Suppressor macrophage treated with lipopolysaccharide for 4 hours (primary cell): ENCODE results near the gene ITGA1.

ENCODE experiments used
- DNase-seq: peaks from one replicate; pipeline ENCODE4 v3.0.0-alpha.2; 2020

Gene ITGA1

DNA sequence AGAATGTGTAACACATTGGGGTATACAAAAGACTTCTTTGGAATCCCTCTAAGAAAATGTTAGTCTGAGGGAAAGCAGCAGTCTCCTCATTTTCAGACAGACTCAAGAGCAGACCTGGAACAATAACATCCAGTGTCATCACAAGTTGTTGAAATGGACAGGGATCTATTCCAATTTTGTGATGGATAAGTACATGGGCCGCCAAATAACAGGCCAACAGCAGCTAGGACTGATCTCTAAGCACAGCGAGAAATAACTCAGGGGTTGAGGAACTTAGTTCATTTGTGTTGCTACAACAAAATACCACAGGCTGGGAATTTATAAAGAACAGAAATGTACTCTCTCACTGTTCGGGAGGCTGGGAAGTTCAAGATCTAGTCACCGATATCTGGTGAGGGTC lies 193.8 kb downstream of the ITGA1 start:
- DNase-seq = no peak

DNA sequence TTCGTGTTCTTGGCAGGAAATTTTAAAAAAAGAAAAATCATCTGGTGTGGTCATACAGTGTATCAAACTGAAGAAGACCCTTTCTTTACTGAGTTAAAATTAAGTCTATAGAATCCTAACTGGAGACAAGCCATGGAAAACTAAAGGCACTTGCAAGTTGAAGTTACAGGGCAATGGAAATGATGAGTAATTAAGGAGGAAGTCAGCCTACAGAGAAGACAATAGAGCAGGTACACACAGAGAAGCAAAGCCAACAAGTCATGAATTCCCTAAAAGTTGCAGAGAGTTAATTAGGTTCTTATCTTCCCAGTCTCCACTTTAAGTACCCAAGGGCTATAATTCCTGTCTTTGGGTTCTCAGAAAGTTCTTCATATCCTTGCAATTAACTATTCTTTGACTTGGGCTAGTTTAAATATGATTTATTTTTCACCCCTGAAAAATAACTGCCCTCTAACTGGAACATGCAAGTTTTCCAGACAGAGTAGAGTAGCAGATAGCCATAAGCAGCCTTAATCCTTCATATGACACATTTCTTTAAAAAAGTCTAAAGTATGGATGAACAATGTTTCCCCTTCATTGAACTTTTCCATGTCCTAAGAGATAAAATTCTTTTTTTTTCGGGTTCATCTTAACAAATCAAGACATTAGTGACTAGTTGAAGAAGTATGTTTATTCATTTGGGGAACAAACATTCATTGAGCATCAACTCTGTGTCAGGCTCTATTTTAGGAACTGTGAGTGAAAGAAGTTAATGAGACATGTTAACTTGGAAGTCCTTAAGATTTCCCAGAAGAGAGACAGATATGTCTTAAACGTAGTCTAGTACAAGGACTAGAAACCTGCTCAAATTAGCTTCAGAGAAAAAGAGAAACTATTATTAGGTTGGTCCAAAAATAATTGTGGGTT lies 196.3 kb downstream of the ITGA1 start:
- no peak for DNase-seq

DNA sequence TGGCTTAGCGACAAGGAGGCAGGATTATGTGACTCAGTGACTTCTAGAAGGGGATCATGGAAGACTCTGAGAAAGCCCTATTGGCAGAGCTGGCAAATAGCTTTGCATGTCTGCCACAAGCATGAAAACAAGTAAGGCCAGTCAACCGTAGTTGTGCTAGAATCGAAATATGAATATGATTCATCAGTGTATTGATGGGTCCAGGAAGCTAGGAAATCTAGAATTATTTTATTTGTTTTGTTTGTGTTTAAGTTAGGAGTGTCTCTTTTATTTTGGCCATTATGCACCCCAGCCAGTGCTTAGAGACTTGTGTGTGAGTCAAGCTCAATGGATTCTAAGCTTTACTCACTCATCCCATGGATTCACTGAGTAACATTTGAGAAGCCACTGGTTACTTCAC lies 197.6 kb downstream of the ITGA1 start:
- no peak for DNase-seq

DNA sequence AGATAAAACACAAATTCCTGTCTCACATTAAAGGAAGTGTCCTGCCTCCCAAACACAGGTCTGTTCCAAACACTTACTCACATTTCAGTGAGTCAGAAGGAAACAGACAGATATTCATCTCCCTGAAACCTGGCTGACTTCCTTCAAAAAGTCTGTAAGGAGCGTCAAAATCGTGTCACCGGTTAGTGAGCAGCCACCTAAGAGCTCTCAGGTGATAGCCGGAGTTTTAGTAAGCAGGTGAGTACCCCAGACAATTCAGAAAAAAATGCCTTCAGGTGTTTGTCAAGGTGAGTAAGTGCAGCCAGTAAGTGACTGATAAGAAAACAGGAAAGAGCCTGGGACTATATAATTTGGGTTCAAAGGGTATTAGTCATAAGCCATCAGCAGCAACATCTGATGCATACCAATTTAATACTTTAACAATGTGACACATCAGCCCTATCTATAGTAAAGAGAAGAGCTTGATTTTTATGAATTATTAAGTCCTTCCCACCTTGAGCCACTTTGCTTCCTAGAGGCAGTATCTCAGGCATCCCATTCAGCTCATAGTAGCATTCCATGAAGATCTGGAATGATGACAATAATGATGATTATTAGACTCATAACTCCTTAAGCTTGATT lies 200.1 kb downstream of the ITGA1 start:
- DNase-seq = no peak

DNA sequence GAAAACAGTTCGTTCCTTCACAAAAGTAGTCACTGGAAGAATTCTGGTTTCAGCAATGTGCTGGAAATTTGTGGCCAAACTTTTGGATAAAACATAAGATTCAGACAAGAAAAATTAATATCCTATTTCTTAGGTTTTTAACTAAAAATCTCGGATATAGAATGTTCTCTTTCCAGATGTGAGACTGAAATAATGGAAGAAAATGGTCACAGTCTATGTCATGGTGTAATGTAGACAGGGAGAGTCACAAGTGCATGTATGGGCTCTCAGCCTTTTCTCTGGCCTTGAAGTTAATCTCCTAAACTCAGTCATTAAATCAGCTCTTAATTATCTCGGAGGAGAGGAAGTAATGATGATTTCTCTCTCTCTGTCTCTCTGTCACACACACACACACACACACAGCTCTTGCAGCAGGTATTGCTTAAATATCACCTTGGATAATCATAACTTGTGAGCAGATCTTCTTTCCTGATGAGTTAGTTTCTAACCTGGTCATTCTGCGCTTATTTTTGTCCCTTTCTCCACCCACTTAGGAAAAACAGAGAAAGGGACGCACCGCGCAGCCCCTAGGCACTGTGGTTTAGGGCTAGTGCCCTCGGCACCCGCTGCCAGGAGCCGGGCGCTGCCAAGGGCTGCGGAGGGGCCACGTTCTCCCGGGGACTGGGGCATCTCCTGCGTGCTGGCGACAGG lies 200.8 kb downstream of the ITGA1 start:
- no peak for DNase-seq

DNA sequence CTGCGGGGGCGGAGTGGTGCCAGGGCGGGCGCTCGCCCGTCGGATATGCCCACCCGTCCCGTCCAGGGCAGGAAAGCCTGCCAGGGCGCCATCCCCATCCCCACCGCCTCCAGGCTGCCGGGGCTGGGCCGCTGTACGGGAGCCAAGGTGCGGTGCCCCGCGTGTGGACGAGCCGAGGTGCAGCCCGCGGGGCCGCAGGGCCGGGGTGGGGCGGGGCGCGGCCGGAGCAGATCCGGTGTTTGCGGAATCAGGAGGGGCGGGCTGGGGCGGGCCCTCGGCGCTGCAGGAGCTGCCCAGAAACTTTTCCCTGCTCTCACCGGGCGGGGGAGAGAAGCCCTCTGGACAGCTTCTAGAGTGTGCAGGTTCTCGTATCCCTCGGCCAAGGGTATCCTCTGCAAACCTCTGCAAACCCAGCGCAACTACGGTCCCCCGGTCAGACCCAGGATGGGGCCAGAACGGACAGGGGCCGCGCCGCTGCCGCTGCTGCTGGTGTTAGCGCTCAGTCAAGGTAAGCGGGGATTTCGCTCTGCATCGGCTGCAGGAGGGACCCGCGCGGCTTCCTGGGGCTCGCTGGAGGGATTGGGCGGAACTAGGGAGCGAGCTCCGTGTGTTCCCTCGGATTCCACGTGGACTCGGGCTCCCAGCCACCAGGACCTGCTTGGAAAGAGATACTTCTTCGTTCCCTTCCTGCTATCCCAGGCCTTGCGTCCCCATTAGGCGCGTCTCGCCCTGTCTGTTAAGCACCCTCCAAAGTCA lies 201.5 kb downstream of the ITGA1 start, which contains the start of gene ITGA2:
ITGA2 (plus strand) TSS at position 328 of the 756 bp plus-strand sequence; CDS start at position 445, 117 bp downstream.
- peak; percentile 29 for DNase-seq

DNA sequence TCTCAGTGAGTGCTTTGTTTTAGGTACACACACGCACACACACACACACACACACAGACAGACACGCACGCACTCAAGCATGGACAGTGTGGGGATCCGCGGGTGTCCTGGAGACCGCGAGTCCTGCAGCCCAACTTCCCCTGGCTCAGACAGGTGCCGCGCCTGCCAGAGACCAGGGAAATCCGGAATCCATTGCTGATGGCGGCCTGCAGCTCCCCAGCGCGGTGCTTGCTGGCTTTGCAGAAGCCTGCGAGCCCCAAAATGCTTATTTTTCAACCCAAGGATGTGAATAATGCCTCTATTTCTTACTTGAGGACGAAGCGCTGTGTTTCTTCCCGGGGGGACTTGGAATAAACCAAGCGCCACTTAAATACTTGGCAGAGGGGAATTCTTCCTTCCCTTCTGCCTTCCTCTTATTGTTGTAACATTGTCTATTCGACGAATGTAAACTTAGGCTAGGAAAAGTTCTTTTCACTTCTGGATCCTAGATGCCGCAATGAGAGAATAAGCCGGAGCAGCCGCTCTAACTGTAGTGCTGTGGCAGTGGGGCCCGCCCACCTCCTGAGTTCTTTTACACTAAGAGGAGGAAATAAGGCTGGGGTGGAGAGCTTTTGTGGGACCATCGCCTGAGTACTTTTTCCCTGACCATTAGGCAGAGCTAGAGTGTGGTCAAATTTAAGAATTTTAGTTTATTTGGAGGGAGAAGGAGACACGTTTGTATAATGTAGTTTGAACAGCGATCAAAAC lies 202.2 kb downstream of the ITGA1 start:
- DNase-seq = peak; percentile 14

DNA sequence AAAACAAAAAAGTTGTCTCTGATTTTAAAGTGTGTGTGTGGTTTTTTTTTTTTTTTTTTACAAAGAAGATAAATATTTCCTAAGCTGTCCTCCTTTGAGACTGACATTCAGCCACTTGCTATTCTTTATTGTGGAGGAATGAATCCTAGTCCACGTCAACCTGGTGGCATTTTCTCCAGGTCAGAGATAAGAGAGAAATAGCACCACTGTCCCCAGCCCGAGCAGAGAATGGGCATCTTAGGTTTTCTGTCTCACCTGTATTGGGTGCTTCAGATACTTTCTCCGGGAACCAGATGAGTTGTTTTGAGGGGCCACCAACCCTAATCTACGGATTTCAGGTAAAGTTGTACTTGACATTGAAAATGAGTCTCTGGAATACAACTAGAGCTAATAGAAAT lies 202.8 kb downstream of the ITGA1 start:
- no peak for DNase-seq

DNA sequence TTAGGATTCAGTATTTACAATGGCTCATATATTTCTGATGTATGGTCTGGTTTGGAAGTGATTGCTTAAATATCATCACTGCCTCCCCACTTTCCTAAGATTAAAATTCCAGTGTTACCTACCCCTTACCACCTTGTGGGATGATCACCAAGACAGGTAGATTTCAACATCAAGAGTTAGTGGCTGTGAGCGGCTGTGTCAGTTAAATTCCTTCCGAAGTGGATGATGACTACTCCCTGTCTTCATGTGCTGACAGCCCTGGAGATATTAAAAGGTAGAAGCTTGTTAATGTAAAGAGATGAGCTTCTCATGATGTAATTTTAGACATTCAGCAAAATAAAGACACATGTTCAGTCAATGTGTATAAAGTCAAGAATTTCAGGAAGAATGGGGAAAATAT lies 205.7 kb downstream of the ITGA1 start:
- no peak for DNase-seq

DNA sequence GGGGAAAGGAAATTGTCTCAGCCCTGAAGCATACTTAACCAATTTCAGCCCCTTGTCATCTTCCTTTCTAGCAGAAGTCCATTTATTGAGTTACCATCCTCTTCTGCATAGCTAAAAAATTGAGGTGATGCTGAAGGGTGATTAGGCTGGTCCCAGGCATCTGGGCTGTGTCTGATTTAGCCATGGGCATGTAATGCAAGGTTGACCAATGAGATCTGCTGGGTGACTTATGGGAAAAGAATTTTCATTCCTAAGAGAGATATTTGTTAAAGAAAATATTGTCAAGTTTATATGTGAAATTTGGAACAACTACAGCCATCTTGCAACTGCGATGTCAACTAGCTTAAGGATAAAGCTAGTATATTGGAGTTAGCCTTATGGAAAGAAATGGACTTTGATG lies 206.6 kb downstream of the ITGA1 start:
- no peak for DNase-seq

DNA sequence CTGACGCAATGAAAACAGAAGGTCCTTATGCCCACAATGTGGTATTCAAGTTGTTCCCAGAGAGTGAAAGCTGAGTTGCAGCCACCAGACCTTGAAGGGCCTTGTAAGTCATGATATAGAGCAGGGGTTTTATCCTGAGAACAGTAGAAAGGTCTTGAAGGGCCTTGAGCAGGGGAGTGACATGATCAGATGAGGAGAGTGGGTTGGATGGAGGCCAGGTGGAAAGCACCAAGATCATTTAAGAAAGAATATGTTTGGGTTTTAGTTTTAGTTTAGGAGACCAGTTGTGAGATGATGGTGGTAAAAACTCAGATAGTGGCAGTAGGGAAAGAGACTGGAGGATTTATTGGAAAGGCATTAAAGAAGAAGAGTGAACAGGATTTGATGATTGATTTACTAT lies 207.4 kb downstream of the ITGA1 start:
- DNase-seq = no peak

DNA sequence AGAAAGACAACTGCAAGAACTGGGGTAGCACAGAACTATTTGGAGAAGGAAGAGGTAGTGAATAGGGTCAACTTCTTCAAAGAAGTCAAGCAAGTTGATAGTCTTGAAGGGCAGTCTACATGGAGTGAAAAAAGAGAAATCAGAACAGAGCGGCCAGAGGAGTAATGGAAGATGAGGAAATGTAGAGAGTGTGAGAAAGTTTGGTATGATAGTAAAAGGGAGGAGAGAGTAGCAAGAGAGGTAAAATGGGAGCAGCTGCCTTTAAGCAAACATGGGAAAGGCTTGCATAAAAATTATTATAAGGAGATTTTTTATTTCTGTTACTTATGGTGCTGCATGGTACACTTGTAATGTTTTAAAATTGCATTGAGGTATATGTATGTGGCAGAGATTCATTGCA lies 208.2 kb downstream of the ITGA1 start:
- no peak for DNase-seq

DNA sequence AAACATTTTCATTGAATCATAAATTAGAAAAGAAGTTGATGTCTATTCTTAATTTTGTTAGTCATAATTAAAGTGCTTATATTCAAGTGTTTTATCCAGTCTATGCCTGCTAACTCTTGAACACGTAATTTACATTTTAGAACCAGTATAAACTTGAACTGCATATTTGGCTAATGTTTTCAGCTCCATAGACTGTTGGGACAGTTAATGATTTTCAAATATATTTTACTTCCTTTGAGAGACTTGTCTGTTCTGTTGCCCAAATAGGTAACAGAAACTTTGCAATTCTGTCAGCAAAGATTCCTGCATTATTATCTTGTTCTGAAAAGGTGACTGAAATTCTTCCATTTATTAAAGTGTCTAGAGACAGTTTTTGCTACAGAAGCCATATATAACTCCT lies 209.3 kb downstream of the ITGA1 start:
- no peak for DNase-seq

DNA sequence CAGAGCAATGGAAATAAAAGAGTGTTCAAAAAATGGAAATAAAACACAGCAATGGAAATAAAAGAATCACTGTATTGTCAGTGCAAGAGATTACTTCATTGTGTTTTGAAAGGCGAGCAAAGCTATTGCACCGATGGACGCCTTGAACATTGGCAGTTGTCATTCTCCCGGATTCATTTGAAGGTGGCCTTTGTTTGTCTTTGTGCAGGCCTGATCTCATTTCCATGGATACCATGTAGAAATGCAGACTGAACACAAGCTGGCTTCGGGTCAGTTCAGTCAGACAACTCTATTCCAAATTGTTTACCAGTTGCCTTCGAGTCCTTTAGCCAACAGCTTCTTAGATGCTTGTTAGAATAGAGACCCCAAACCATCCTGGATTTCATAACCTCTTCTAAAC lies 209.7 kb downstream of the ITGA1 start:
- no peak for DNase-seq

DNA sequence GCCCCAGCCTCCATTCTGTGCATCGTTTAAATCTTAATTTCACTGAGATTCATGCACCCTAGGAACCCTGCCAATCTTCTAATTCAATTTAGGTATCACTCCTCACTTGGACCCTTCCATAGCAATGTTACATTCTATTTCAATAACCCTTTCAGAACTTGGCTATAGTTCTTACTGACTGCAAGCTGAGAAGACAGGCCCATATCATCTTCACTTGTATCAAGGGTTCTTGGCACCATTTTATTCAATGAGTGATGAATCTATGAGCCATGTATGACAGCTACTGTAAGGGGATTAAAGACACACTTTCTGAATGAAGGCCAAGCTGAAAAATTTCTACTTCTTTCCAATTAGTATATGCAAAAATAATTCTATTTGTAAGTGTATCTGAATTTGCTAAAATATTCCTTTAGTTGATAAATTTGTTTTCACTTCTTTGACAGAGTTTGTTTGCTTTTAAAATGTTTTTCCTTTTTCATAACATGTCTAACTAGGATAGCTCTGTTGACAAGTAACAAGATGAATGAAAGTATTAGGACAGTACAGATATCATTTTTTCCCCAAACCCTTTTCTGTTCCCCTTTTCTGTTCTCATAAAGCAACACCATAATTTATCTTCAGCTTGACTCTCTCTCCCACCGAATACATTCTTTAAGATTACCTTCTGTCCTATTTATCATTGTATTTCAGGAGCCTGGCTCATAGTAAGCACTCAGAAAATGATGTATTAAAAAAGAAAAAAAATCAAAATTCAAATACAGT lies 211.0 kb downstream of the ITGA1 start:
- no peak for DNase-seq

DNA sequence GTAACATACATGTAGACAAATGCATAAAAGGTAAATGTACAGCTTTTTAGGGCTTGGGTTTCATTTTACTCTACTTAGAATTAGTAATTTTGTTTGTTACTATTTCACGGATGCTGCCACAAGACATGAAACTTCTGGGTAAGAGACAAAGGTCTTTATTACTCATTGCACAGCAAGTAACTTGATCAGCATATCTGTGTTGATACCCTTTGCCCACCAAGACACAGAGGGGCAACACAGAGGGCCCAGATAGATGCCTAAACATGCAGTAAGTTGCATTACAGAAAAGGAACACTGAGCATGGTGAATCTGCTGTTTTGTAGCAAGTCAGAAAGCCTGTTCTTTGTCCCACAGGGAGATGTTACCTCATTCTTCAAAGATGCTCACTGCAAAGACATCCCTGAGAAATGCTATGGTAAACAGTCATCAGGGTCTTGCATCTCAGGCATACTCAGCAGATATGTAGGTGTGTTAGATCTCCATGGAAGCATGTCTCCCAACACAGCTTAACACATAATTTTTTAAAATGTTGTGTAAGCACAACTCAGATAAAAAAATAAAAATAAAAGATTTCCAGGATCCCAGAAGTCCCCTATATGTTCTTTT lies 211.7 kb downstream of the ITGA1 start:
- DNase-seq = no peak

DNA sequence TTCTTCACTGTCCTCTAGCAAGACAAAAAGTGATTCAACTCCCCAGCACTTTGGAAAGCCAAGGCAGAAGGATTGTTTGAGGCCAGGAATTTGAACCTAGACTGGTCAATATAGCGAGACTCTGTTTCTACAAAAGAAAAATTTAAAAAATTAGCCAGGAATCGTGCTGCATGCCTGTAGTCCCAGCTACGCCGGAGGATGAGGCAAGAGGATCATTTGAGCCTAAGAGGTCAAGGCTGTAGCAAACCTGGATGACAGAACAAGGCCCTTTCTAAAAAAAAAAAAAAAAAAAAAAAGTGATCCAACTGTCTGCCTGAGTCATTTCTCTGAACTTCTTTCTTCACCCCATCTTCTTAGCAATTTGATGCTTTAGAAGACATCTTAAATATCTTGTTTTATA lies 213.8 kb downstream of the ITGA1 start:
- DNase-seq = no peak

DNA sequence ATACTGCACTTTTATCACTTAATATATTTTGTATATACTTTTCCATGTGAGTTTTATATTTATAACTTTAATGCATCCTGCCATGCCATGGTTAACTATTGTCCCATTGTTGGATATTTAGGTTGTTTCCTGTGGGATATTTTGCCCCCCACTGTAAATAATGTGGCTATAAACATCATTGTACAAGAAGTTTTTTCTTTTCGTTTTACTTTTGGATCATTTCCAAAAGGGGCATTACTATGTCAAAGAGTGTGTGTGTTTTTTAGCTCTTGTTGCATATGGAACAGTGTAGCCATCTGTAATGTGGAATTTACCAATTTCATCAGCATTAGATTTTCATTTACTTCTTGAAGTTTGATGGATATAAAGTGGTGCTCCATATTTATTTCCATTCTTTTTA lies 214.8 kb downstream of the ITGA1 start:
- no peak for DNase-seq

DNA sequence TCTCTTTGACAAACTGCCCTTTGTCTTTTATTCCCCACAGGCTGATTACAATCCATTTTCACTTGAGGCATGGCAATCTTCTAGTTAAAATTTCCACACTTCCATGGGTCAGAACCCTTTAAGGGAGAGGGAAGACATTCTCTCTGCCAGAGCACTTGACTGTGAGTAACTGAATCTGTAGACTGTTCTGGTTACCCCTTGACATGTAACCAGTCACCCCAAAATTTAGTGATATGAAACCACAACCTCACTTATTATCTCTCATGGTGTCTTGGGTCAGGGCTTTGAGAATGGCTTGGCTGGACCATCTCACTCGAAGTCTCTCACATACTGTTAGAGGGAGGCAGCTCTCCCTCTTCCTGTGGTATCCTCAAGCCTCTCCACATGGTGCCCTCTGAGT lies 215.4 kb downstream of the ITGA1 start:
- DNase-seq = no peak

DNA sequence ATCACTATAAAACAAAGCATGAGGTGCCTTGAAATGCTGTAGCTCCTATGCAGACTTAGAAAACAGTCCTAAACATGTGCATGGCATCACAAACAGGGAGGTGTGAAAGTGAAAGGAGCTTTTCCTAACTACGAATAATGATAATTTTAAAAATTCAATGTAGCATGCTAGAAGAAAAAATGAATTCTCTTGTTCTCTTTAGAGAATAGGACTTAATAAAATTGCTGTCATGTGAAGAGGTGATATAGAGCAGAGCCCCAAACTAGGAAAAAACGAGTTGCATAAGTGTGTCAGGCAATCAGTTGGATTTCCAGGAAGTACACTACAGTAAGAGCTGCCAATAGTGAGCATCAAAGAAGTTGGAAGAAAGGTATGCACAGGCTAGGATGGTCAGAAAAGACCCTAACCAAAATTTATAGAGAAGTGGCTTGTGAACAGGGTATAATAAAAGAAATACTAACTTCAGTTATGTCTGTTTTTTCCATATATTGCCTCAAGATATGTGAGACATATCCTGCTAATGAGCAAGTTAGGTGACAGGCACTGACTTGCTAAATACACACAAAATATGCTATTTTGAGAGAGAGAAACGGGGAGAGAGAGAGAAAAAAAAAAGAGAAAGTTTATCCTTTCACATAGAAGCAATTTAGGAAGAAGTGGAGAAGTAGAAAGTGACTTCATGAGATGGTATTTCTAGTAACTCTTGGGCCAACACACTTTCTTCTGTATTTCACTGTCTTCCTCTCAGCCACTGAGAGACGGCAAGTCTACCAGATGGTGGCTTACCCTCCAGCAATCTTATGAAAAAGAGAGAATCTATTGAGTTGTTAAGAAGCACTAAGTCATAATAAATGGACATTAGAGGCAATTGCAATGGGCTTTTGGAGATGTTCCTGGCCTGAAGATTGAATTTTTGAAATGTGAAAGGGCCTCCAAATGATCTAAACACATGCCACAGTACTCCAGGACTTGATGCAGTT lies 219.5 kb downstream of the ITGA1 start:
- DNase-seq = no peak
